CD4-positive, alpha-beta T cell treated with Interleukin-4 for 4 hours (primary cell): Measurements from ENCODE around the gene ZNF462.
A peak's percentile ranks its signal among the peaks of the same experiment; 100 is the strongest.

ENCODE experiments used
- DNase-seq: peaks from one replicate; pipeline ENCODE4 v3.0.0-alpha.2; 2020

ZNF462 gene

GRCh38 chr9:106864373-106865143, 1.6 kb downstream of the ZNF462 start:
- no peak for DNase-seq

DNA sequence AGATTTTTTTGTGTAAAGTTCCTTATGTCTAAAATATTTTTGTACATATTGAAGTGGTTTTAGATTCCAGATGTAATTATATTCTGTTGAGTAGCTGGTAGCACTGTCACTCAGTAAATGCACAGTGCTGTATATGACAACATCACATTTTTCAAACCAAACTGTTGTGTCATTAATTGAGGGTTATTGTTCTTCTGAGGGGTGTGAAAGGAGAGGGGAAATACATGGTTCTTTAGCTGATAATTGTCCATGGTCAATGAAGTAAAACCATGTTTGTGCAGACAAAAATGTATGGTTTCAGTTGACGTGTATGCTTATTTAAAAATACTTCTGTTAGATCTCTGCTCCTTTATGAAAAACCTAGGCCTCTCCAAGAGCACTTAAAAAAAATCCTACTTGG, 3.3 kb downstream of the ZNF462 start:
- DNase-seq, result no peak

DNA sequence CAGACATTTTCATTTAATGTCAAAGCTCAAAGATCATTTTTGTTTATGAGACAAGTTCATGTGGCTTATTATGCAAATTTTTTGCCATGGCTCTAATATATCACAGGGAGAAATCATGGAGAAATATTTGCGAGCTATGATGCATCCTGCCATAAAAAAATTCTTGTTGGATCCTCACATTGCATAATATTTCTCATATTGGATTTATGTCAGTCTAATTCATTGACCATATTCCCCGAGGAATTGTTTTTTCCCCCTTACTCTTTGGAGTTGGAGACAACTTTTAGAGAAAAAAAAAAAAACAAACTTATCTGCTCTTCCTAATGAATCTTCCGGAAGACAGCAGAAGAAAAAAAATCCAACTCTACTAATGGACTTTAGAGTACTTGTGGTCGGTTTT, 4.3 kb downstream of the ZNF462 start:
- no peak for DNase-seq

DNA sequence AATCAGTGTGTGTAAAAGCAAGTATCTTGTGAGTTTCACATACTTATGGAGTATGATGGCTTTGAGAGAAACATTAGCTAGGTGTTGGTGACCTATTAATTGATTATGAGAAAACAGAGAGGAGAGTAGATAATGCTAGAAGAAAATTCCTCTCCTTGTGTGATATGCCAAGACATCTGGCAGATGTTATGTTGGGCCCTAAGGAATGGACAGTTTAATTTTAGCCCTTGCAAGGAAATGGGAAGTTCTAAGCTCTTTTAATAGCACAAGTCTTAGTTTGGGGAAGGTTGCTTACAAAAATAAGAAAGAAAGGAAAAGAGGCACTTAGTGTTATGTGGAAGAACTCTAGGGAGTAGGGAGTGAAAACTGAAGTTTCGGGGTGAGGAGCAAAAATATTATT, 5.1 kb downstream of the ZNF462 start:
- DNase-seq, result no peak

DNA sequence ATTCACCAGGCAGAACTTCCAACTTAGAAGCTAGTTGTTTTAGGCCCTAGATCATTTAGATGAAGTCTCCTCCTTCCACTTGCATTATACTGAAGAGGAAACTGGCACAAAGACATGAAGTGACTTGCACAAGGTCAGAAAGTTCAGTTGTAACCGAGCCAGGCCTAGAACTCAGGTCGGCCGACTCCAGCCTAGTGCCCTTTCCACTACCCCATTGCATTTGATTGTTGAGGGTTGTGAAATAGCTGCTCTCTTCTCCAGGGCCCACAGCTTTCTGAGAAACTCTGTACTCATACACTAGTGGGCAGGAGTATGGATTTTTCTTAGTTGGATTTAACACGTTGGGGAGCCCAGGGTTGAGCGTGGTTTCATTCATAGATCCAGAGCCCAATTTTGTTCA, 5.6 kb downstream of the ZNF462 start:
- DNase-seq, result no peak

- no peak for DNase-seq
Observed at GRCh38 chr9:106869028-106869427, 6.1 kb downstream of the ZNF462 start.

DNA sequence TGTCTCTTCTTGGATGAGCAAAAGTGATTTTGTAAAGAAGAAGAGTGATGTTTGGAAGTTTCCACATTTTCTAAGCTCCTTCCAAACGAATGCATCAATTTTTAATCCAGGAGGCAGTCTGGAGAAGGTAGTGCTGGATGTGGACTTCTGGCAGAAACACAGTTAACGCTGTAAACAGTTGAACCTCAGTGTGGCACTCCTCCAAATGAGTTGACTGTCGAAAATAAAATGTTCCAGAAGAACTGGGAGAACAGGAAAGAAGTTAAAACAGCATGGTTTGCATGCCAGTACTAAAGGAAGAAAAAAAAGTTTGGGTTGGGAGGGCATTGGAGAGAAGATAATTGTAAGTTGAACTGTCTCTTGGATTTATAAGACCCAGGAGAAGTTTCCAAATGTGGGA, 6.5 kb downstream of the ZNF462 start:
- DNase-seq, result no peak

DNA sequence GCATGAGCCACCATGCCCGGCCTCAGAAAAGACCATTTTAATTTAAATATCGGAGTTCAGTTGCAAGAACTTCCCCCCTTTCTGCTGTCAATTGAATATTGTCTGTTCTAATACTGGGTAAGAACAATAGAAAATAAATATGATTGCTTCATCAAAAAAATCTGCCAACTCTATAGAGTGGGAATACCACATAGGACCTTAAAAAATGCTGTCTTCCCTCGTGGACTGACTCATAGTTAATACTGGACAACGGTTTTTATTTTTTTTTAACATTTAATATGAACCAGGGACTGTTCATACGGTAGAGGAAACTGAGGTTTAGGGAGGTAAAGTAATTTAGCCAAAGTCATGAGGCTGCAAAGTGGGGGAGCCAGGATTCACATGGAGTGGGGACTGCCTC, 9.7 kb downstream of the ZNF462 start:
- no peak for DNase-seq

DNA sequence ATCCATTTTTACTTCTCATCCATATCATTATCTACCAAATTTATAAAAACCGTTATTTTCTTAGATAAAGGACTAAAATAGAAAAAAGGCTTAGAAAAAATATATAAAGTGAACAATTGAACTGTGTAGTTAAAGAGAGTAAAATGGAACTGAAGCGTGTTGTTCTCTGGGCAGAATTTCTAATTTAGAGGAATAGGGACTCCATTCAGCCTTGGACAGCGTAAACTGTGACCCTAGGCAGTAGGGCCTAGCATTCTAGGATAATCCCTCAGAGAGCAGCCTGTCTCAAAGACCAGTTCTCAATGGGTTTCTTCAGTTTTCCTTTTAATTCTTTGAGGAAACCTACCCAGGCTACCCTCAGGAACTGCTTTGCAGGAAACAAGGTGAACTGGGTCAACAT, 11.1 kb downstream of the ZNF462 start:
- DNase-seq, result no peak

- DNase-seq, result no peak
Observed at GRCh38 chr9:106874652-106875051, 11.7 kb downstream of the ZNF462 start.

GRCh38 chr9:106875529-106875928, 12.6 kb downstream of the ZNF462 start:
- peak; percentile 1 for DNase-seq

DNA sequence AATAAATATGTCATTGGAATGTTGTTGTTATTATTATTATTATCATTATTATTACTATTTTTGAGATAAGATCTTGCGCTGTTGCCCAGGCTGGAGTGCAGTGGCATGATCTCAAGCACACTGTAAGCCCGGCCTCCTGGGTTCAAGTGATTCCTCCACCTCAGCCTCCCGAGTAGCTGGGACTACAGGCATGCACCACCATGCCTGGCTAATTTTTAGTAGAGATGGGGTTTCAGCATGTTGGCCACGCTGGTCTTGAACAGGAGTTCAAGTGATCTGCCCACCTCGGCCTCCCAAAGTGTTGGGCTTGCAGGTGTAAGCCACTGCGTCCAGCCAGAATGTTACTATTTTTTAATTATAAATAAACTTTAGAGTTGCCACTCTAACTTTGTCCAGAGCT, 14.4 kb downstream of the ZNF462 start:
- DNase-seq, result no peak

GRCh38 chr9:106878081-106878837, 15.3 kb downstream of the ZNF462 start:
- no peak for DNase-seq

- no peak for DNase-seq
Observed at GRCh38 chr9:106878934-106879333, 16.0 kb downstream of the ZNF462 start.

- DNase-seq, result no peak
Observed at GRCh38 chr9:106879439-106879882, 16.5 kb downstream of the ZNF462 start.

DNA sequence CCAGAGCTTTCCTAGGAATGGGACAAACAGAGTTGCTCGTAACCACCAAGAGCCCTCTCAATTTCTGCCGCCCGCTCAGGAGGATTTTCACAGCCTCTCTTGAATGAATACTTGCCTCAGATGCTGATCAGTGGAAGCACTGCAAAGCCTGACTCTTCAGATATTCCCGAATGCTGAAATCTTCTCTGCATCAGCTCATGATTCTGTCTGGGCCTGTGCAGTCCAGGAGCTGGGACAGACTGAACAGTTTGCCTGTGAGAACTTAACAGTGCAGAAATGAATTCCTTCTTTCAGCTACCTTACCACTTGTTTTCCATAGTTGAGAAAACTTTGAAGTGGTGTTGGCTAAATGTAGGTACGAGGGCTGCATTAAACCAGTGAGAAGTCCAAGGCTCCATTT, 17.1 kb downstream of the ZNF462 start:
- no peak for DNase-seq

DNA sequence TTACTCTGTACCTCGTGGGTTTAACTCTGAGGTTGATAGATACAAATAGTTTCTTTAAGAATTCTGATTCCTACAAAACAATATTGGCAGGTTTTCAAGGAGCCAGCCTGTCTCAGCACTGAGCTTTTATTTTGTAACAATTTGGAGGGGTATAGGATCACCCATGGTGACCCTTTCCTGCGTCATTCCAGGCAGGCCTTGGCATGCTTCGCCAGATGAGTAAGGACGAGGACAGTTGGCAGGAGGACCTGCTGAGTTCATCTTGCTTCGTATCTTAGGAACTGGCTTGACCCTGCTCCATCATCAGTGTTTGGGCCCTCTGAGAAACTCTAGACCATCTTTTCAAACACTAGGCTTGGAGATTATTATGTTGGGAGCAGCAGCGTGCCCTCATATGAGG, 17.9 kb downstream of the ZNF462 start:
- DNase-seq, result no peak

- no peak for DNase-seq
Observed at GRCh38 chr9:106883030-106883429, 20.1 kb downstream of the ZNF462 start.

GRCh38 chr9:106883626-106884190, 20.7 kb downstream of the ZNF462 start:
- no peak for DNase-seq

DNA sequence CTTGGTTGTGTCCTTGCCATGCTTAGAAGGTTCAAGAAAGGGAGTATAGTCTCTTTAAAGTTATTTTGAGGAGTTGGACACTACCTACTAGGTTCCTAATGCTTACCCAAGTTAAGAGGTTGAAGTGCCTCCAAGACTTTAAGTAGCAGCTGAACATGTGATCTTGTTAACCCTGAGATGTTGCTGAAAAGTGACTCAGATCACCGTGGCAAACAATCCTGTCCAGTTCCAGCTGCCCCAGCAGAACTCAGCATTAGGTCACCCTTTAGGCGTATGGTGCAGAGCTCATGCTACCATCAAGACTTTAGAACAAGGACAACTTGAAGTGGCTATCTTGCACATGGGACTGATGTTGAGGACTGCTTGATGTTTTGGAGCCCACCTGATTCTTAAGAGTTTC, 22.5 kb downstream of the ZNF462 start:
- DNase-seq, result no peak

- DNase-seq, result no peak
Observed at GRCh38 chr9:106886111-106887046, 23.4 kb downstream of the ZNF462 start.

GRCh38 chr9:106887066-106887465, 24.1 kb downstream of the ZNF462 start:
- no peak for DNase-seq

GRCh38 chr9:106889061-106889590, 26.2 kb downstream of the ZNF462 start:
- DNase-seq, result no peak
